Prostate gland (tissue), 1 donor: ENCODE results near the gene TTLL12.

ENCODE experiments used
- POLR2A ChIP-seq: fragments of 450-650 bp; IDR thresholded peaks from one replicate; pipeline ENCODE4 v1.6.1; 2016; ENCODE audit warnings: antibody characterized with exemption, mild to moderate bottlenecking
- POLR2AphosphoS5 ChIP-seq: sonication (generic); formaldehyde crosslinking; IDR thresholded peaks from one replicate; pipeline ENCODE4 v1.6.1; 2017; ENCODE audit warnings: antibody characterized with exemption

DNA sequence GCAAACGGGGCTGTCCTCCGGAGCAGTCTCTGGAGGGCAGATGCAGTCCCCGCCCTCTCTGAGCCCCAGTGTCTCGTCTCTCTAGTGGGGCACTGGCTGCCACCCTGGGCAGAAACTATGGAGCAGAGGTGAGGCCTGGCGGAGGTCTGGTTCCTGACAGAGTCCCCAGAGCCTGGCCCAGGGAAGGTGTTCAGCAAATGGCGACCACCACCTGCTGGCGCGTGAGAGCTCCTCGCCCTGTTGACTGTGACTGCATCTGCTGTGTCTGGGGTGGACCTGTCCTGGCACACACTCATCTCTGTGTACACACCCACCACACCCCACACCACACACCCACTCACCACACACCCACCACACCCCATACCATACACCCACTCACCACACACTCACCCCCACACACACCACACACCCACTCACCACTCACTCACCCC is 18.3 kb upstream of the TTLL12 start:
- no peak for TF ChIP-seq POLR2A
- no peak for TF ChIP-seq POLR2AphosphoS5
